SKM-1 treated with dmso at 0.1 percent for 144 hours (cell line): ENCODE data around the gene CERS3.
"Not testable (repeated sequence)": the region's sequence is repeated elsewhere in the genome, so short reads cannot be mapped to it uniquely, and the experiment has no call there.

Experiments used
- DNase-seq: peaks from one replicate; lab custom pipeline; 2025; ENCODE audit not compliant: unreplicated experiment; lab: John Stamatoyannopoulos, UW

The CERS3 gene

GRCh38 chr15:100468285-100468684, 60.5 kb downstream of the CERS3 start:
- no peak for DNase-seq

GRCh38 chr15:100466073-100466472, 62.7 kb downstream of the CERS3 start:
- DNase-seq: no peak

GRCh38 chr15:100464888-100465287, 63.9 kb downstream of the CERS3 start:
- DNase-seq: no peak

DNA sequence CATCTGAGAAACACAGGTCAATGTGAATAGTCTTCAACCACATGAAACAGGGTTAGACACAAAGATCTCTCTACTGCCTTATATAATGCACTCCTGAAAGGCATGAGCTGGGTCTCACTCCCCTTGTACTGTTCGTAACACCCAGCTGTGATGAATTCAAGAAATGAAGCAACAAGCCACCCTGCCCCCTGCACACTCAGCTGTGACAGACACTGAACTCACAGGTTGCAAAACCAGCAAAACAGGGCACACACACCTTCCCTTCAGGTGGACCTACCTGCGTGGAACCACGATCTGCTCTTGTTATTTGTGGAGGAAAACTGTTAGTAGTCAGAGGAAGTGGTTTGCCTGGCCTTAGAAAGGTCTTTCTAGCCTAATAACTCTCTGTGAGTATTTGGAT, 64.5 kb downstream of the CERS3 start:
- DNase-seq: no peak

- DNase-seq: no peak
Observed at GRCh38 chr15:100463515-100463914, 65.2 kb downstream of the CERS3 start.

DNA sequence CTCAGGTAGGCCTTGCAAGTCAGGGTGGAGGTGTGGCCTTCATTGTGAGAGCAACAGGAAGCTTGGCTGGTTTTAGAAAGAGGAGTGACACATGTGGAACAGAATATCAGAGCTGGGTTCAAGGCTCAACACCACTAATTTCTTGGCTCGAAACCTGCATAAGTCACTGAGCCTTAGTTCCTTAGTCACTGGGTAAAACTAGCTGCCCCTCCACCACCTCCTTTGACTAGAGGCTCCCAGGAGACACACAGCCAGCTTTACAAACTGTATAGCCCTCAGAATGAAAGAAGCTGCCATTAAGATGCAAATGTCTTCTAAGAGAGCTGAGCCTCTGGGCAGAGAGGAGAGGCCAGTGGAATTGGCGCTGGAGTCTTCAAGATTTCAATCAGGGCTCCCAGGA, 67.7 kb downstream of the CERS3 start:
- DNase-seq: no peak

- DNase-seq: no peak
Observed at GRCh38 chr15:100457201-100457600, 71.5 kb downstream of the CERS3 start.

DNA sequence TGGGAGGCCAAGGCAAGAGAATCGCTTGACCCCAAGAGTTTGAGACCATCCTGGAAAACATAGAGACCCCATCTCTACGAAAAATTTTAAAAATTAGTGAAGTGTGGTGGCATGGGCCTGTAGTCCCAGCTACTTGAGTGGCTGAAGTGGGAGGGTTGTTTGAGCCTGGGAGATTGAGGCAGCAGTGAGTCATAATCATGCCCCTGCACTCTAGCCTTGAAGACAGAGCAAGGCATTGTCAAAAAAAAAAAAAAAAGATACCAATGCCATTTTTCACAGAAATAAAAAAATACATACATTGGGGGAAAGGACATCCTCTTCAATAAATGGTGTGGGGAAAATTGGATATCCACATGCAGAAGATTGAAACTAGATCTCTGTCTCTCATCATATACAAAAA, 74.6 kb downstream of the CERS3 start:
- DNase-seq: no peak

GRCh38 chr15:100448481-100448880, 80.3 kb downstream of the CERS3 start:
- no peak for DNase-seq

DNA sequence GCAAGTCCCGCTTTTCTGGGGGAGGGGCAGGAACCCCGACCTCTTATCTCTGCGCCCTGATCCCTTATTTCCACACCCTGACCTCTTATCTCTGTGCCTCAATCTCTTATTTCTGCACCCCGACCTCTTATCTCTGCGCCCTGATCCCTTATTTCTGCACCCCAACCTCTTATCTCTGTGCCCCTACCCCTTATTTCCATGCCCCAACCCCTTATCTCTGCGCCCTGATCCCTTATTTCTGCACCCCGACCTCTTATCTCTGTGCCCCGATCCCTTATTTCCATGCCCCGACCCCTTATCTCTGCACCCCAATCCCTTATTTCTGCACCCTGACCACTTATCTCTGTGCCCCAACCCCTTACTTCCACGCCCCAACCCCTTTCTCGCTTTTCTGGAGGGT, 87.7 kb downstream of the CERS3 start:
- not testable (repeated sequence) for DNase-seq

DNA sequence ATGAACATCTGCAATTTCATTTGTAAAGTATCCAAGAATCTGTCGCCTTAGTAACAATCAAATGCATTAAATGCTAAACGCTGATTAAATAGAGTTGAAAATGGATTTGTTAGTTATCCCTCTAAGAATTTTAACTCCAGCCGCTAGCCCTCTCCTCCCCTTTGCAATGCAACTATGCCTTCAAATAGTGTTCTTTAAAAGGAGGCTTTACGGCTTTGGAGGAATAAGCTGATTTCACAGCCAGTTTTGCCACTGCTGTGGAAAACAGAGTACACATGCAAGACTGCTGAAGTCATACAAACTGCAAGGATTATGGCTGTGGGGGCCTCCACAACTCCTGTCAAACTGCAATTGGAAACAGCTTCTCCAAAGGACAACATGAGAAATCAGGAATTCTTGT, 89.2 kb downstream of the CERS3 start:
- no peak for DNase-seq

- DNase-seq: peak; percentile 10
Observed at GRCh38 chr15:100438570-100438969, 90.2 kb downstream of the CERS3 start.

DNA sequence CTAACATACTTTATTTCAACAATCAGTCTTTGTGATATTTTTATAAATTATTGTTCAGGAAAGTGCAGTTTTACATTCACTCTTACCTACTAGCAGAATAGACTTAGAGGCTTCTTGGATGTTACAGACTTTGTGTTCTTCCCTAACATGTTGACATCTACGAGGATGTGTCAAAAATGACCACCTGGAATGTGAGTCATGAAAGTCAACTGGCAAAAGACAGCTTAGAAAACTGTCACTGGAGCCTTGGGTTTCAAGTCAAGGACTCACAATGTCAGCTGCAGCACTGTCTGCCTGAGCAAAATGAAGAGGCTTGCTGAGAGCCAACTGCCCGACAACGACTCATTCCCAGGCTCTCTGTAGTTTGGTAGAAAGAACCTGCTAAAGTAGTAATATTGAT, 91.5 kb downstream of the CERS3 start:
- DNase-seq: no peak

GRCh38 chr15:100434561-100434960, 94.2 kb downstream of the CERS3 start:
- no peak for DNase-seq

- no peak for DNase-seq
Observed at GRCh38 chr15:100434038-100434437, 94.7 kb downstream of the CERS3 start.

- no peak for DNase-seq
Observed at GRCh38 chr15:100433304-100433703, 95.4 kb downstream of the CERS3 start.

DNA sequence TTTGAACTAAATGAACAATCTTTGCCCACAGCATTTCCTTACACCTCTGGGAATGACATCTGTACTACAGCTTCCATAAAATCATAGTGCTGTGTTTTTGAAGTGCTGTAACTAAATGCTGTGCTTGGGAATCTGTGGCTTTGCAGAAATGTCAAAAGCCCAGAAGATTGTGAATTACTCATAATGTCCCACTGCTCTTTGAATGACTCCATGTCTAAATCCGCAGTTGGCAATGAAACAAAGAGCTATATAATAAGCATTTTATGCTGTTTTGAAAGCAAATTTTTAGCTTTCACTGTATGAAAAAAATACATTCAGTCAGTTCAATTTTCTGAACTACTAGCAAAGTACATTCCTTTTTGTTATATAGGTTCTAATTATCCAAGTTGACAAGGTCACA, 98.3 kb downstream of the CERS3 start:
- DNase-seq: no peak

GRCh38 chr15:100429116-100429728, 99.5 kb downstream of the CERS3 start:
- no peak for DNase-seq

GRCh38 chr15:100426937-100427336, 101.8 kb downstream of the CERS3 start:
- DNase-seq: no peak

DNA sequence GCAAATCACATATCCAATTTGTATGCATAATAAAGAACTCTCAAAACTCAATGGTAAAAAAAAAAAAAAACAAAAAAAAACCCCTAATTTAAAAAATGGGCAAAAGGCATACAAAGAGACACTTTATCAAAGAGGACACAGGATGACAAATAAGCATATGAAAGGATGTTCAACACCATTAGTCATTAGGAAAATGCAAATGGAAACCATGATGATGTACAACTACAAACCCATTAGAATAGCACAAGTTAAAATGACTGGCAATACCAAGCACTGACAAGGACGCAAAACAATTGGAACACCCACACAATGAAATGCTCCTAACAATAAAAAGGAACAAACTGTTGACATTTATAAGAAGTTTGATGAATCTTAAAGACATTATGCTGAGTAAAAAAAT, 123.6 kb downstream of the CERS3 start:
- no peak for DNase-seq

- no peak for DNase-seq
Observed at GRCh38 chr15:100400996-100401395, 127.8 kb downstream of the CERS3 start.

GRCh38 chr15:100394736-100395440, 133.9 kb downstream of the CERS3 start:
- DNase-seq: no peak

- no peak for DNase-seq
Observed at GRCh38 chr15:100393008-100393407, 135.7 kb downstream of the CERS3 start.
